ENCODE measurements around the gene HOXA2.

The HOXA2 gene

DNA sequence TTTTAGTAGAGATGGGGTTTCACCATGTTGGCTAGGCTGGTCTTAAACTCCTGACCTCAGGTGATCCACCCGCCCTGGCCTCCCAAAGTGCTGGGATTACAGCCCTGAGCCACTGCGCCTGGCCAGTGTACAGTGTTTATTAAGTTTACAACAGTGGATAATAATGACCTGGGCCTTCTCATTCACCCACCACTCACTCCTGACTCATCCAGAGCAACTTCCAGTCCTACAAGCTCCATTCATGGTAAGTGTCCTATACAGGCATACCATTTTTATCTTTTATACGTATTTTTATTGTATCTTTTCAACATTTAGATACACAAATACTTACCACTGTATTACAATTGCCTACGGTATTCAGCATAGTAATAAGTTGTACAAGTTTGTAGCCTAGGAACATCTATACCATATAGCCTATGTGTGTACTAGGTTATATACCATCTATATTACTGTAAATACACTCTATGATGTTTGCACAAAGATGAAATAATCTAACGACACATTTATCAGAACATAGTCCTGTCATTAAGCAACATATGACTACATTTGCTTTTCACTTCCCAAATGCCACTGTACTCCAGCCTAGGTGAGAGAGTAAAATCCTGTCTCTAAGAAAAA, 23.8 kb downstream of the HOXA2 start:
- DNase-seq (ENCODE audit: low read depth in 2 of 2) = no peak

GRCh38 chr7:27073076-27073475, 29.4 kb downstream of the HOXA2 start:
- DNase-seq (ENCODE audit: low read depth in 2 of 2) = no peak

DNA sequence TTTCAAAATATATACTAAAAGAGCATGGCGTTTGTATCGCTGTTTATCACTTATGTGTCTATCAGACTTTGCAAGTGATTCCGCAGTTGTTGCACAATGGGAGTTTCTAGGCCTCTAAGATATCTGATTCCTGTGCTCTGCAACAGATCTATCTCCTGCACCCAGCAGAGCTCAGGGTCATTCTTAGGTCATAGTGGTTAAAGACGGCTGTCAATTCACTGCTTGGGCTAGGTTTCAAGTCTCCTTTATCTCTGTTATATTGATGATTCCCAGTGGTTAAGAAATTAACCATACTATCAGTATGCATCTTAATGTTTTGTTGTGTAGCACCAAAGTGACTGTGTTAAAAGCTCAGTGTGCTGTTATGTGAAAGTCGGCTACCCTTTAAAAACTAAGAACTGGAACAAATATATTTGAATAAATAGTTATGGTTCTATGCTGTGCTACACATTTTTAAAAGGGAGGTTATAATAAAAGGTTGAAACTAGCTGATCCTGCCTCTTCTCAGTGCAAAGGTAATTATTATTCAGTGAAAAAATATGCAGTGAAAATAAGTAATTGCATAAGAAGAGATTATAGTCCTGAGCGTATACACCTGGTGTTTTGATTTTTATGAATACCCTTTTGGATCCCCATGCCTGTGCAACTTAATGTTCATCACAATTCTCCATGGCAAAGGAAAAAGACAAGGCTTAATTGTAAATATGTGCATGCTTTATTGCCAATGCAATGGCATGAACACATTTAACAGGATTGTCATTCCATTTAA, 30.7 kb downstream of the HOXA2 start:
- DNase-seq (ENCODE audit: low read depth in 2 of 2) = no peak

- DNase-seq (ENCODE audit: low read depth in 2 of 2) = no peak
These were observed 34.2 kb downstream of the HOXA2 start for GRCh38 chr7:27068259-27068658.

GRCh38 chr7:27066148-27066547, 36.3 kb downstream of the HOXA2 start:
- DNase-seq (ENCODE audit: low read depth in 2 of 2) = no peak

- DNase-seq (ENCODE audit: low read depth in 2 of 2) = no peak
These were observed 36.8 kb downstream of the HOXA2 start for GRCh38 chr7:27065709-27066108.

DNA sequence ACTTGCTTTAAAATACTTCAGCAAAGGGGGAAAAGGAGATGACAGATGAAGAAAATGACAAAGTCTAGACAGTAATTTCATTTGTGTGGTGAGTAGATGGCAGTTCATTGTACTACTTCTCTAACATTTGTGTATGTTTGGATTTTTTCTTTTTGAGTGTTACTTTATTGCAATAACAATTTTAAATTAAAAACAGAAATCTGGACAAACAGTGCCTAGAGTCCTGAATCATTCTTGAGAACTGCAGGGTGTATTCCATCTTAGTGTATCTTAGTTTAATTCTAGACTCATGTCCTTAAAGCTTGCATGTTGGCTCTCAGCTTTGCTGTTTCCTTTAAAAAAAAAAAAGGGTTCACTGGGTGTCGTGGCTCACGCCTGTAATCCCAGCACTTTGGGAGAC, 37.8 kb downstream of the HOXA2 start:
- no peak for DNase-seq (ENCODE audit: low read depth in 2 of 2)

GRCh38 chr7:27064159-27064558, 38.3 kb downstream of the HOXA2 start:
- DNase-seq (ENCODE audit: low read depth in 2 of 2) = no peak

- DNase-seq (ENCODE audit: low read depth in 2 of 2) = no peak
These were observed 39.5 kb downstream of the HOXA2 start for GRCh38 chr7:27062946-27063345.

DNA sequence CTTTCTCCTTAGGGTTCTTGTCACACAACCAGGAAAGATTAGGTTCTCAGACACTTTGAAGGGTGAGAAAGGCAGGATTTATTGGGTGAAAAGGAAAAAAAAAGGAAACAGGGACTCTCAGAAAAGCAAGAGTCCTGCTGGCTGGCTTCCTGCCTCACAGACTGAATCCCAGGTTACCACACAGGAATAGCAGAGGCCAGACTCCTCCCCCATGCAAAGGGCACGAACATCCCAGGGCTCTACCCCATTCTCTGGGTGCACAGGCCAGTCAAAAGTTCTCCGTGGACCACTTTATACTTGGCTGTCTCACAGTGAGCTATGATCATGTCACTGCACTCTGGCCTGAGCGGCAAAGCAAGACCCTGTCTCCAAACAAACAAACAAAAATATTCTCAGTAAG, 49.3 kb downstream of the HOXA2 start:
- no peak for DNase-seq (ENCODE audit: low read depth in 2 of 2)

GRCh38 chr7:27051451-27051850, 51.0 kb downstream of the HOXA2 start:
- no peak for DNase-seq (ENCODE audit: low read depth in 2 of 2)
